Right forelimb (tissue), 1 donor: ENCODE results near the gene MRPS27.

Experiments used
- DNase-seq: peaks from one replicate; pipeline ENCODE4 v3.0.0-alpha.2; 2018

The MRPS27 gene

DNA sequence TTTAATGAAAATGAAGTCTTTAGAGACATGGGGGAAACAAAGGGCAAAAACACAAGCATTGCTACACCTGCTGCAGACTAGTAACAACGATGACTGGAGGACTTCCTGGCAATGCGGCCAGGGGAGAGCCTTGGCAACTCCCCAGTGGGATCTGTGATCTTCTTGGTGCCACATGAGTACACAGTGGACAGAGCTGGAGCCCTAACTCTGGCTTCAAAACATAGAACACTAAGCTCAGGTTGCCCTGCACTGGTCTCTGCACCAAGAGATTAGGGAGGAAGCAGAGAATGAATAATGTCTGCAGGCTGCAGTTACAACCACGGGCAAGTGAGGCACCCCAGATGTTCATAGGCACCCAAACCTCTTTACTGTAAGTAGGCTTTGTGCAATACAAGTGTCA lies 91.1 kb downstream of the MRPS27 start:
- DNase-seq = no peak

DNA sequence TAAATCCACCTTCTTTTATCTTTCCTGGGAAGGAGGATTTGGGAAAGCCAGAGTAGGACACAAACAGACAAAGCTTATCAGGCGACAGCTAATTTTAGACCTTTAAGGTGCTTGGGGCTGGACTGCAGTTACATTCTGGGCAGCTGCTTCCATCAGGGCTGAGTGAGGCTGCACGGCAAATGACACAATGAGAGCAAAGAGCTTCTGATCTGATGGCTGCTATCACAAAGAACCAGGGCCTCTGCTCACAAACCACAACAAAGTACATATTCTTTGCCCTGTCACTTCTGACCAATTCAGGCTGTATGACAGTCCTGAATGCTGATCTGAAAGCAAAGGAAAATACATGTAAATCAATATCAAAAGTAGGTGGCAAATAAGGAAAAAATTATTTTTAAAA lies 93.1 kb downstream of the MRPS27 start:
- no peak for DNase-seq

- DNase-seq = no peak
Measured at GRCh38 chr5:72225741-72226140, 94.3 kb downstream of the MRPS27 start.

DNA sequence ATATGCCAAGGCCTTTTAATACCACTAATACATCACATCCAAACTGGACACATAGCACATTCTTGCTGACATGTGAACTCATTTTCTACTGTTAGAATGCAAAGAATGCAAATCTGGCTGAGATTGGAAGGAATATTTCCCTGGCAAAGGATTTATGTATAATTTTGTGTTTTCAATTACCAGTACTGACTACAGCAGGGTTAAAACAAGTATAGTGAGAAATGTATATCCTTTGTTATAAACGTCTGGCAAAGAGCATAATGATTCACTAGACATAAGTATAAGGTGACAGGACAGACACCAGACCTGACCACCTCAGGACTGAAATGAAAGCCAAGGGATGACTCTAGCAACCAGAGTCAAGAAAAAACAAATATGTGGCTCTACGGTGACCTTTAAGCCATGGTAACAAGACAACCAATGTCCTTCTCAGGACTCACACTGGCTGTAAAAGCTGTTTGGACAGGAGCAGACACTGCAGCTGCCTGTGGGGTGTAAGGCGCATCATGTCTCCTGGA lies 95.0 kb downstream of the MRPS27 start:
- DNase-seq = no peak

GRCh38 chr5:72223371-72223770 lies 96.7 kb downstream of the MRPS27 start:
- no peak for DNase-seq

GRCh38 chr5:72222521-72222920 lies 97.5 kb downstream of the MRPS27 start:
- DNase-seq = no peak

- DNase-seq = no peak
Measured at GRCh38 chr5:72221541-72221940, 98.5 kb downstream of the MRPS27 start.

DNA sequence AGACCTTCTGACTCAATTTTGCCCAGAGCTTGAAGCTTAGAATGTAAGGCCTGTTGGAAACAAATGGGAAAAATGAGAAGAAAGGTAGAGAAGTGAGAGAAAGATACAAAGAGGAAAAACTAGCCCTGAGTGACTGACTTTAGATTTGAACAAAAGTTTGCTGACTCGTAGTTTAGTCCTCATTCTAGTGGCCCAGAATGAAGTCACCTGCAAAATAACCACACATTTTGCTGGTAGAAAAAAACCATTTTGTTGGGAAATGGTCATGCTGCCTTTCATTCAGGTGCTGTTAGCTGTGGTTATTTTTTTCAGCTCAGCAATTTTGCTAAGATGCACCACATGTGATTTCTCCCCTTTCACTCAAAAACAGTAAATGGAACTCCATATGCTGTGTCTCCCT lies 98.9 kb downstream of the MRPS27 start:
- no peak for DNase-seq

DNA sequence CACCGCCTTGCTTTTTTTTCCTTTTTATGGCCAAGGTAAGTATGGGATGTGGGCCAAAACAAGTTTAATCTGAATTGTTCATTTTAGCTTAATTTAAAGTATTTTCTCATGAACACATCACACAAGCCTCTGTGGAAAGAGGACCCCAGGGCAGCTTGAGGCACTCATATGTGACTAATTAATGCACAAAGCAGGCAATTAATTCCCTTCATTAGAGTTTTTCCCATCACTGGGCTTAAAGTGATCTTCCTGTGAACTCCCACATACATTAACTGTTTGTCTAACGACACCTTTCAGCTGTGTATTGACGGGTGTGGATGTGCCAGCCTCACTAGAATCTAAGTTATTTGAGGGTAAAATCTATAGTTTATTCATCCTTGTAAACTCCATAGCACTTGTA lies 103.3 kb downstream of the MRPS27 start:
- DNase-seq = no peak

DNA sequence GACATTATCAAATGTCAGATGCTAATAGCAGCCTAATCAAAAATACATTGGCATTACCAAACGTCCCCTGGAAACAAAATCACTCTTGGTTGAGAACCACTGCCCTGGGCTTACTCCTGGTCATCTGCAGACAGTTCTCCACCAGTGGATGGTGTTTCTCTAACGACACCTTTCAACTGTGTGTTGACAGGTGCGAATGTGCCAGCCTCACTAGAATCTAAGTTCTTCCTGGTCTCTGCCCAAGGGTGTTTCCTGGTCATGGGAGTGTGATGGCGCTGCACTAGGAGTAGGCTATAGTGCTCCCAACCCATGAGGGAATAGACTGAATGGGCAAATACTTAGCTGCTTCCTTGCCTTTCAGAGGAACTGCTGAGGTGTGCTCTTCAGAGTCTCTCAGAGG lies 105.9 kb downstream of the MRPS27 start:
- DNase-seq = no peak

GRCh38 chr5:72213482-72213881 lies 106.6 kb downstream of the MRPS27 start:
- no peak for DNase-seq

DNA sequence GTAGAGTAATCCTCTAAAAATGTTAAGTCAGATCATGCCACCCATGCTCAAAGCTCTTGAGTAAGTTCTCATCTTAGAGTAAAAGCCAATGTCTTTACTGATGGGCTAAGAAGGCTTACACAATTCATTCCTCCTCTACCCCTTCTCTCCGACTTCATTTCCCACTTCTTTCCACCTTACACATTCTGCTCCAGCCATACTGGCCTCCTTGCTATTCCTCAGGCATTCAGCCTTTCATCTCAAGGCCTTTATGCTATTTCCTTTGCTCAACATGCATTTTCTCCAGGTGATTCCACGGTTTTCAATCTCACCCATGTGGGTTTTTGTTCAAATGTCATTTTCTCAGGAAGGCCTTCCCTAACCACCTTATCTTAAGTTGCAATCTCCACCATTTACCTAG lies 107.9 kb downstream of the MRPS27 start:
- DNase-seq = no peak

GRCh38 chr5:72210888-72211678 lies 109.0 kb downstream of the MRPS27 start:
- no peak for DNase-seq

GRCh38 chr5:72209147-72210115 lies 110.6 kb downstream of the MRPS27 start:
- DNase-seq = no peak

DNA sequence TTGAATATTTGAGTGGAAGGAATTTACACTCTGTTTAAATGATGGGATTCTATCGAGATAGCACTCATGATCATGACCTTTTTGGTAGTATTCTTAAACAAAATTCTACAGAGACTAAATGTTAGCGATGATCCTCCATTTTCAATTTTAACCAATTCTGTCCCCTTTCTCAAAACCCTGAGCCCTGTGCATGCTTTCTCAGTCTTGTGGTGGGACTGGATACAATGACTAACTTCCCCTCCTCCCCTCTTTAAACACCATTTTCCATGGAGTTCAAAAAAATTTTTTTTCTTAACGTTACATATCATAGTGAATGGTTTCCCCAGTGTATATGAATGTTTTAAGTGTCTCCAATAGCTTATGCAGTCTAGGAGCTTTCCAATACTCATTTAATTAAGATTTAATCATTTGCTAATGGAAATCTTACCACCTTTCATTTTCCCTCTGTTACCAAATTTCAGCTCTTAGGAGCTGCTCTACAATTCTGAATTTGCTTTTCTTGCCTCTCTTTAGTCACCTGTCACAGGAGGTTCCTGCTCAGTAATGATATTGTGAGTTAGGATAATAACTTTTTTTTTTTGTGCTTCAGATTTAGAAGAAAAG lies 111.6 kb downstream of the MRPS27 start:
- DNase-seq = no peak

DNA sequence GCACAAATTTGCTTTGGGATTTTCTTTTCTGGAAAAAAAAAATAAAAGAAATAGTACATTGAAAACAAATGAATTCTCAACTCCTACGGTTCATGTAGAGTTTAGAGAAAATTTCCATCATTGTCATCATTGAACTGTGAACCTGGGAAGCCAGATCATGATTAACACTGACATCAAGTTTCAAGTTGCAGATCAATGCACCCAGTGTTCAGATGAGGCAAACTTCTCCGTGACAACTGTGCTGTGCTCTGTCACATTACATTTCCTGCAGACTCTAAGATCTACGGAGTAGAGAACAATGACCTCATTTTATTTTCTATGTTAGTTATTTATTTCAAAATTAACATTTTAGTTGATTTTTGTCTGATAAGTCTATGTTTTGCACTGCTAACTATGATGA lies 113.0 kb downstream of the MRPS27 start:
- DNase-seq = no peak

DNA sequence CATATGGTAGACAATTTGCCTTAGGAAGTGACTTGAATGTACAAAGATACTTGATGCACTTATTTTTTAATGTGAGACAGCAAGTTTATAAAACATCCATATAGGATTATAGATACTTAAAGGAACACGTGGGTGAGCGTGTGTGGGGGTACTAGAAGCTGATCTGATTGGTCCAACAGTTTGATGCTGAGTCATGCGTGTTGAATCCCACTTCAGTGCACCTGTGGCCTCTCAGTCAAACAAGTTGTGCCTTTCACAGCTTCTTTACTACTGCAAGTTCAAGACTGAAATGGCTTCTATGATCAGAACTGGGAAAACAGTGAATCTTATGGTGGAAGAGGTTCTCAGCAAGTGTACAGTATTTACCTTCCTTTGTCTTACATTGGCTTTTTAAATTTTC lies 113.9 kb downstream of the MRPS27 start:
- DNase-seq = no peak

- no peak for DNase-seq
Measured at GRCh38 chr5:72205431-72206009, 114.5 kb downstream of the MRPS27 start.

- DNase-seq = no peak
Measured at GRCh38 chr5:72204946-72205345, 115.1 kb downstream of the MRPS27 start.

GRCh38 chr5:72203251-72203845 lies 116.7 kb downstream of the MRPS27 start:
- DNase-seq = no peak

DNA sequence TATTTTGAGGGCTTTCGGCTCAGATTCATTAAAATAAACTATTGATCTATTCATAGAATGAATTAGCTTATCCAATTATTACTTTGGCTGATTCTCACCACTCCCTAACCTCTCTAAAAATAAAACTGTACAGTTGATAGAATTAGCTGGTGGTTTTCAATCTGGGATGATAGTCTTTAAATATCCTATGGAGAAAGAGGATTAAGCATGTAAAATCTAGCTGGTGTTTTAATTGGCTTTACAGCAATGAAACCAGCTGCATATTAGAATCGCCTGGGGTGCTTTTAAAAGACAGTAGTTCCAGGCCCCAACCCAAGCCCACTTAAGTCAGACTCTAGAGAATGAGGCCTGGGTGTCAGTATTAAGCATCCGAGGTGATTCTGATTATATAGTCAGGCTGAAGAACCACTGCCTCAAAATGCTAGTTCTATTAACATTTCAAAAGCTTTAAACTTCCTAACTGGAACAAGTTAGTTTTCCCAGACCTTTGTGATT lies 117.7 kb downstream of the MRPS27 start:
- no peak for DNase-seq

DNA sequence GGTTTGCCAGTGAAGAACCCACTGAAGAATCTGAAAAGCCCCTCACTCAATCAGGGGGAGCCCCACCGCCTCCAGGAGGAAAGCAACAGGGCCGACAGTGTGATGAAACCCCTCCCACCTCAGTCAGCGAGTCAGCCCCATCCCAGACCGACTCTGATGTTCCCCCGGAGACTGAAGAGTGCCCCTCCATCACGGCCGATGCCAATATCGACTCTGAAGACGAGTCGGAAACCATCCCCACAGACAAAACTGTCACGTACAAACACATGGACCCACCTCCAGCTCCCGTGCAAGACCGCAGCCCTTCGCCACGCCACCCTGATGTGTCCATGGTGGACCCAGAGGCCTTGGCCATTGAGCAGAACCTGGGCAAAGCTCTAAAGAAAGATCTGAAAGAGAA lies 120.4 kb downstream of the MRPS27 start:
- DNase-seq = no peak
